ENCODE measurements around the gene LIX1. TPM values are rescaled to one million over a fixed set of nuclear protein-coding genes. Genes with fewer than 3 reads are reported as not detected.

The LIX1 gene
- polyA plus RNA-seq, 1 donor from 2014 or later = 1.9 TPM

- H4K20me1 ChIP-seq (ENCODE audit: insufficient read depth) = no peaks in the 10 kb centered on the region
- H3K27me3 ChIP-seq (ENCODE audit: insufficient read depth, low read depth, low read length) = no peaks in the 10 kb centered on the region
- no peak overlapping the region for H3K27ac ChIP-seq (ENCODE audit: low read length)
- H3K9ac ChIP-seq (ENCODE audit: low read length) = no peak overlapping the region
- no peaks in the 10 kb centered on the region for H3K79me2 ChIP-seq (replicated peaks; ENCODE audit: insufficient read depth, low read length)
- no peak overlapping the region for H2AFZ ChIP-seq (ENCODE audit: low read depth, low read length)
- H3K36me3 ChIP-seq (ENCODE audit: insufficient read depth, low read length) = no peaks in the 10 kb centered on the region
- H3K4me2 ChIP-seq (ENCODE audit: low read length) = no peak overlapping the region
- H3K4me3 ChIP-seq (ENCODE audit: low read length) = no peak overlapping the region
- no peaks in the 10 kb centered on the region for H3F3A ChIP-seq (ENCODE audit: insufficient read depth, low read length, poor library complexity, severe bottlenecking)
- TF ChIP-seq POLR2AphosphoS5 (IDR thresholded peaks at IDR 0.05) (no peak), CTCF (IDR thresholded peaks at IDR 0.05; ENCODE audit: poor library complexity, severe bottlenecking) (no peak), REST (IDR thresholded peaks at IDR 0.05; ENCODE audit: borderline replicate concordance) (no peak), EP300 (conservative IDR thresholded peaks at IDR 0.05; ENCODE audit: poor library complexity, severe bottlenecking) (no peak), TAF1 (IDR thresholded peaks at IDR 0.05; ENCODE audit: low read depth) (no peak), MXI1 (conservative IDR thresholded peaks at IDR 0.05; ENCODE audit: poor library complexity, severe bottlenecking) (no peak), SMC3 (conservative IDR thresholded peaks at IDR 0.05; ENCODE audit: poor library complexity) (no peak), EZH2 (IDR thresholded peaks at IDR 0.05; ENCODE audit: borderline replicate concordance, insufficient read depth, low read length, poor library complexity, severe bottlenecking) (no peak), RAD21 (conservative IDR thresholded peaks at IDR 0.05) (no peak)
- H3K9me3 ChIP-seq (ENCODE audit: low read length) = no peaks in the 10 kb centered on the region
- no peaks in the 10 kb centered on the region for H3K9me2 ChIP-seq (ENCODE audit: insufficient read depth, low read length)
Measured at GRCh38 chr5:97112230-97112629, 30.2 kb downstream of the LIX1 start.

GRCh38 chr5:97111616-97112015 lies 30.8 kb downstream of the LIX1 start:
- Histone ChIP-seq H2AFZ (ENCODE audit: low read depth, low read length) (no peak overlapping the region), H3F3A (ENCODE audit: insufficient read depth, low read length, poor library complexity, severe bottlenecking) (no peaks in the 10 kb centered on the region), H3K79me2 (replicated peaks; ENCODE audit: insufficient read depth, low read length) (no peaks in the 10 kb centered on the region), H3K9me3 (ENCODE audit: low read length) (no peaks in the 10 kb centered on the region), H3K9ac (ENCODE audit: low read length) (no peak overlapping the region), H3K9me2 (ENCODE audit: insufficient read depth, low read length) (no peaks in the 10 kb centered on the region), H4K20me1 (ENCODE audit: insufficient read depth) (no peaks in the 10 kb centered on the region), H3K36me3 (ENCODE audit: insufficient read depth, low read length) (no peaks in the 10 kb centered on the region), H3K4me3 (ENCODE audit: low read length) (no peak overlapping the region), H3K27ac (ENCODE audit: low read length) (no peak overlapping the region), H3K4me2 (ENCODE audit: low read length) (no peak overlapping the region), H3K27me3 (ENCODE audit: insufficient read depth, low read depth, low read length) (no peaks in the 10 kb centered on the region)
- TF ChIP-seq TAF1 (IDR thresholded peaks at IDR 0.05; ENCODE audit: low read depth) = no peak
- no peak for TF ChIP-seq POLR2AphosphoS5 (IDR thresholded peaks at IDR 0.05)
- TF ChIP-seq MXI1 (conservative IDR thresholded peaks at IDR 0.05; ENCODE audit: poor library complexity, severe bottlenecking) = no peak
- no peak for TF ChIP-seq REST (IDR thresholded peaks at IDR 0.05; ENCODE audit: borderline replicate concordance)
- no peak for TF ChIP-seq RAD21 (conservative IDR thresholded peaks at IDR 0.05)
- no peak for TF ChIP-seq SMC3 (conservative IDR thresholded peaks at IDR 0.05; ENCODE audit: poor library complexity)

Measured in neural cell (in vitro differentiated cells).